ENCODE measurements around the gene RFX3.

RFX3 gene

GRCh38 chr9:3367185-3367584, 158.6 kb downstream of the RFX3 start:
- no peak overlapping the region for H3K27ac ChIP-seq
- H3K4me1 ChIP-seq: no peaks in the 10 kb centered on the region
- no peaks in the 10 kb centered on the region for H3K9me3 ChIP-seq (ENCODE audit: control insufficient read depth, low read length)
- no peak overlapping the region for H2AFZ ChIP-seq
- no peak overlapping the region for H3K4me2 ChIP-seq (ENCODE audit: low read length)
- H3K27me3 ChIP-seq (ENCODE audit: control insufficient read depth, insufficient read depth, low read length): no peaks in the 10 kb centered on the region
- H3K9ac ChIP-seq: no peak overlapping the region
- no peaks in the 10 kb centered on the region for H3K36me3 ChIP-seq (ENCODE audit: control insufficient read depth, insufficient read depth, low read length)
- TF ChIP-seq, protein P1, sequence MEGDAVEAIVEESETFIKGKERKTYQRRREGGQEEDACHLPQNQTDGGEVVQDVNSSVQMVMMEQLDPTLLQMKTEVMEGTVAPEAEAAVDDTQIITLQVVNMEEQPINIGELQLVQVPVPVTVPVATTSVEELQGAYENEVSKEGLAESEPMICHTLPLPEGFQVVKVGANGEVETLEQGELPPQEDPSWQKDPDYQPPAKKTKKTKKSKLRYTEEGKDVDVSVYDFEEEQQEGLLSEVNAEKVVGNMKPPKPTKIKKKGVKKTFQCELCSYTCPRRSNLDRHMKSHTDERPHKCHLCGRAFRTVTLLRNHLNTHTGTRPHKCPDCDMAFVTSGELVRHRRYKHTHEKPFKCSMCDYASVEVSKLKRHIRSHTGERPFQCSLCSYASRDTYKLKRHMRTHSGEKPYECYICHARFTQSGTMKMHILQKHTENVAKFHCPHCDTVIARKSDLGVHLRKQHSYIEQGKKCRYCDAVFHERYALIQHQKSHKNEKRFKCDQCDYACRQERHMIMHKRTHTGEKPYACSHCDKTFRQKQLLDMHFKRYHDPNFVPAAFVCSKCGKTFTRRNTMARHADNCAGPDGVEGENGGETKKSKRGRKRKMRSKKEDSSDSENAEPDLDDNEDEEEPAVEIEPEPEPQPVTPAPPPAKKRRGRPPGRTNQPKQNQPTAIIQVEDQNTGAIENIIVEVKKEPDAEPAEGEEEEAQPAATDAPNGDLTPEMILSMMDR (IDR thresholded peaks at IDR 0.05): no peak
- no peak overlapping the region for H3K4me3 ChIP-seq (ENCODE audit: low read depth, low read length)
- no peaks in the 10 kb centered on the region for H3K79me2 ChIP-seq

DNA sequence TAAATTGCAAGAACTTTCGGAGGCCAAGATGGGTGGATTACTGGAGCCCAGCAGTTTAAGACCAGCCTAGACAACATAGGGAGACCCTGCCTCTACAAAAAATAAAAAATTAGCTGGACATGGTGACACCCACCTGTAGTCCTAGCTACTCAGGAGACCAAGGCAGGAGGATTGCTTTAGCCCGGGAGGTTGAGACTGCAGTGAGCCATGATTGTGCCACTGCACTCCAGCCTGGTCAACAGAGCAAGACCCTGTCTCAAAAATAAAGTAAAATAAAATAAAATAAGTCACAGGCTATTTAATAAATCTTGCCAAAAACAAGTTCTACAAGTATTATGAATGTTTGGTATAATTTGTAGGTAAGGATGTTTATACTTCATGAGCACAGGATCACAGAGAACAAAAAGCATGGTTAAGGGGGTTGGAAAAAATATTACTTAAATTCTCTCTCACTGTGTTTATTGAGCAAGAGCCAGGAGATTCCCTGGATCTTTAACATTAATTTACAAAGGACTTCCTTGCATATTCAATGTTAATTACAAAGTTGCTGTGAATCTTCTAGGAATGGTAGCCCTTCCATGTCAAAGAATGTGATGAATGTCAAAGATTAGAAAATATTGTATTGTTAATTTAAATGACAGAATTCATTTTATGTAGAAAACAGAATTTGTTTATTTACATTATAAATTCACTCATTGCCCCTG, 164.0 kb downstream of the RFX3 start:
- Histone ChIP-seq H3K27ac (no peak overlapping the region), H3K4me2 (ENCODE audit: low read length) (no peak overlapping the region), H3K79me2 (no peaks in the 10 kb centered on the region), H3K36me3 (ENCODE audit: control insufficient read depth, insufficient read depth, low read length) (no peaks in the 10 kb centered on the region), H3K4me3 (ENCODE audit: low read depth, low read length) (no peak overlapping the region), H3K9me3 (ENCODE audit: control insufficient read depth, low read length) (no peaks in the 10 kb centered on the region), H3K9ac (no peak overlapping the region), H3K27me3 (ENCODE audit: control insufficient read depth, insufficient read depth, low read length) (no peaks in the 10 kb centered on the region), H3K4me1 (no peaks in the 10 kb centered on the region), H2AFZ (no peak overlapping the region)
- TF ChIP-seq, protein P1 (IDR thresholded peaks at IDR 0.05): no peak

DNA sequence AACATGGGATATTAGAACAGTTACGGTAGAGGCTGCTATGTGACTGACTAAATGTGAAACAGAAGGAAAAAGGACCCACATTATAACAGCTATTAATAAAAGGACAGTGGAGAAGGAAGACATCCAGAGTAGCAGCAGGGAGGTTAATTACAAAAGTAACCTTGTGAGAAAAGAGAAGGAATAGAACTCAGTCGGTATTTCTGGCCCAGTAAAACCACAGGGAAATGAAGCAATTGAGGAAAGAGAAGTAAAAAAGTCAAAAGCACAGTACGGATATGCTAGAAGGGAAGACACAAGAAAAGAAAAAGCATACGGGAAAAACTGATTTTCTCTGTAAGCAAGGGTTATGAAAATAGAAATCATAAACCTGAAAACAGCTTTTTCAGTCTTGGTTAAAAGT, 164.7 kb downstream of the RFX3 start:
- Histone ChIP-seq H3K27me3 (ENCODE audit: control insufficient read depth, insufficient read depth, low read length) (no peaks in the 10 kb centered on the region), H3K36me3 (ENCODE audit: control insufficient read depth, insufficient read depth, low read length) (no peaks in the 10 kb centered on the region), H3K79me2 (no peaks in the 10 kb centered on the region), H3K27ac (no peak overlapping the region), H3K4me1 (no peaks in the 10 kb centered on the region), H3K9ac (no peak overlapping the region), H3K9me3 (ENCODE audit: control insufficient read depth, low read length) (no peaks in the 10 kb centered on the region), H3K4me3 (ENCODE audit: low read depth, low read length) (no peak overlapping the region), H2AFZ (no peak overlapping the region), H3K4me2 (ENCODE audit: low read length) (no peak overlapping the region)
- TF ChIP-seq, protein P1 (IDR thresholded peaks at IDR 0.05): no peak

GRCh38 chr9:3360245-3360644, 165.6 kb downstream of the RFX3 start:
- Histone ChIP-seq H3K4me2 (ENCODE audit: low read length) (no peak overlapping the region), H3K9me3 (ENCODE audit: control insufficient read depth, low read length) (no peaks in the 10 kb centered on the region), H3K27me3 (ENCODE audit: control insufficient read depth, insufficient read depth, low read length) (no peaks in the 10 kb centered on the region), H2AFZ (no peak overlapping the region), H3K36me3 (ENCODE audit: control insufficient read depth, insufficient read depth, low read length) (no peaks in the 10 kb centered on the region), H3K4me1 (no peaks in the 10 kb centered on the region), H3K27ac (no peak overlapping the region), H3K4me3 (ENCODE audit: low read depth, low read length) (no peak overlapping the region), H3K9ac (no peak overlapping the region), H3K79me2 (no peaks in the 10 kb centered on the region)
- TF ChIP-seq, protein P1 (IDR thresholded peaks at IDR 0.05): no peak

- TF ChIP-seq, protein P1 (IDR thresholded peaks at IDR 0.05): no peak
- H3K36me3 ChIP-seq (ENCODE audit: control insufficient read depth, insufficient read depth, low read length): no peaks in the 10 kb centered on the region
- no peak overlapping the region for H2AFZ ChIP-seq
- H3K4me2 ChIP-seq (ENCODE audit: low read length): no peak overlapping the region
- H3K9ac ChIP-seq: no peak overlapping the region
- H3K4me1 ChIP-seq: no peaks in the 10 kb centered on the region
- no peak overlapping the region for H3K27ac ChIP-seq
- H3K79me2 ChIP-seq: no peaks in the 10 kb centered on the region
- H3K4me3 ChIP-seq (ENCODE audit: low read depth, low read length): no peak overlapping the region
- H3K27me3 ChIP-seq (ENCODE audit: control insufficient read depth, insufficient read depth, low read length): no peaks in the 10 kb centered on the region
- H3K9me3 ChIP-seq (ENCODE audit: control insufficient read depth, low read length): no peaks in the 10 kb centered on the region
Measured at GRCh38 chr9:3359778-3360177, 166.0 kb downstream of the RFX3 start.
